GM21619 (cell line): ENCODE measurements around the gene ZNF385B.
"Not testable (repeated sequence)": the region's sequence is repeated elsewhere in the genome, so short reads cannot be mapped to it uniquely, and the experiment has no call there.

Experiments used
- ATAC-seq: cut with Tn5 transposase; IDR thresholded peaks from one replicate; pipeline ENCODE4 v1.9.1; 2021; ENCODE audit not compliant: unreplicated experiment

Gene ZNF385B

DNA sequence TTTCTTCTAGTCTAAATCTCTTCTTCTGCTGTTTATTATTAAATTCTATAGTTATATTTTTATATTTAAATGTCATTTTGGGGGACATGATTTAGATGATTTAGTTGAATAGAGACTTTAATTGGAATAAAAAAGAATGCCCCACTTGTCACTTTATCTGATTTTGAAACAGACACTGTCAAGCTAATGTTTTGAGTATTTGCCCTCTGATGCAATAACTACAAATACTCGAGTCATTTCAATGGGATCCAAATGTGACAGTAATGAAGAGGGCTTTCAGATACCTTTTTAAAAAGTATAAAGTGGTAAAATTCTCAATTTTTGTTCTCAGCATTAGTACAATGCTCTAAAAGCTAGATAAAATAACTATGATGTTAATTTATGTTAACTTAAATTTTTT lies 339.5 kb downstream of the ZNF385B start:
- ATAC-seq, result no peak

- no peak for ATAC-seq
Observed at GRCh38 chr2:179518830-179519229, 342.6 kb downstream of the ZNF385B start.

GRCh38 chr2:179513181-179513580 lies 348.2 kb downstream of the ZNF385B start:
- ATAC-seq, result no peak

DNA sequence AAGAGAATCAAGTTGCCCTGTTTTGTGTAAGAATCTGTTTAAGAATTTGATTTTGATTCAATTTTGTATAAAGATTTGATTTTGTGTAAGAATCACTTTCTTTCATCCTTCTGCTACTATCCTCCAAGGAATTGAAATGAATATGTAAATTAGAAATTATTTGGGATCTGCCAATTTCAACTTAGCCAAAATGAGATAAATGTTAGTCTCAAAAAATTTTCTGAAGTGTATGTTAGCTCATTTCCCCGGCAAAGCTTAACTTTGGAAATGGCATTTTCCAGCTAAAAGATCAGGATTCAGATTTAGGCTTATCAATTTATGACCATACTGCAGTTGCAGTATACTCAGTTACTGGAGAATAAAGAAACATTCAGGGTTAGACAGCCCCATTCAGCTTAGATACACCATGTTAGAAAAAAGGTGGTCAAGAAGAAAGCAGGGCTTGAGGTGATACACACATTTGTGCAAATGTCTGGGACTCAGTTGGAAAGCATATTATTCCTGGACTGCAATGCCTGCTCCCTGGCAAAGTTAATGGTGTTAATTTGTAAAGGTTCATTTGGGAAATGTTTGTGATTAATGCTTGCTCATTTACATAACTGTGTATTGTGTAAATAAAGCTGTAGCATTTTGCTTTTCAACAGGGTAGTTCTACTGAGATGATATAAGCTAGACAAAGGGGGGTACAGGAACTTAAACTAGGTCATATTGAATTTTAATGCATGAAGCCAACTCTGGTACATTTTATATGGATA lies 349.0 kb downstream of the ZNF385B start:
- no peak for ATAC-seq

DNA sequence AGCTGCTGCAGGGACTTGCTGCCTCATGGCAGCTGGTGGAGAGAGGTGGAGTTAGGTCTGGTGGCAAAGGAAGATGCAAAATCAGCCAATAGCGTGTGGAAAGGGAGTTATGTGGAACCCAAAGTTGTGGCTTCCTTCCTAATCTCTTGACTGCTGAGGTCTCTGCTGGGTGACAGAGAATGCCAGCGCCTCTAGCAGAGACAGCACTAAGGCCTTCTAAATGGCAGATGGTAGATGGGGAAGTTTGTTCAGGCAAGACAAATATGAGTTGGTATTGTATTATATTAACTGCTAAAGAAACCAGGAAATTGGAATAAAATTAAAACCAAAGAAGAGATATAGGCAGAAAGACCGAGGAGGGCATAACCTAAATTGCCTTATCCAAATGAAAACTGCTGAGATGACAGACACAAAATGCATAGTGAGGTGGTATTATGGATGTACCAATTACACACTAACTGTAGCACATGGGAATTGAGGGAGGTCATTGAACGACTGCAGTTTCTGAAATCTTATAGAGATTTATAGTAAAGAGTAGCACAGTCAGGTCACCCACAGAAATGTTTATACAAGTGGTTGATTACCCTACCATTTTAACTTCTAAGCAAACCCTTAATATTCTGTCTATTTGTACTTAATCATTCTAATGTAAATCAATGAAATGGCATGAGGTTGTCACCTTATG lies 350.2 kb downstream of the ZNF385B start:
- ATAC-seq, result no peak

- ATAC-seq, result no peak
Observed at GRCh38 chr2:179495315-179495714, 366.1 kb downstream of the ZNF385B start.

- ATAC-seq, result no peak
Observed at GRCh38 chr2:179488563-179488962, 372.8 kb downstream of the ZNF385B start.

- no peak for ATAC-seq
Observed at GRCh38 chr2:179487010-179487731, 374.2 kb downstream of the ZNF385B start.

DNA sequence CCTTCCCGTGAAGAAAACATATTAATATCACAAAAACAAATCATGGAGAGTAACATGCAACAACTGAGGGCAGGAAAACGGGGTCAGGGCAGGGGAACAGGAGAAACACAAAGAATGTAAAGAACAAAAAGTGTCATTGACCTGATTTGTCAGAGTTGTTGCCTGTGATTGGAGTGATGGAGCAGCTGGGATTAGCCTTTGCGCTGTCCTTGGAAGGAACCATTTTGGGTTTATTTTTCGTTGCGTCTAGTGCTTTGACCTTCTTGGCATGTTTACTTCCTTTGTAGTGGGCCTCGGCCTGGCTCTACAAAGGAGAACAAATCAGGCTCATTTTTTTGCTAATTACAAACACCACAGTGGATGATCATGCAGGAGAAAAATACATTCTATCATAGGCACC lies 378.3 kb downstream of the ZNF385B start:
- no peak for ATAC-seq

- no peak for ATAC-seq
Observed at GRCh38 chr2:179479947-179480346, 381.5 kb downstream of the ZNF385B start.

- ATAC-seq, result no peak
Observed at GRCh38 chr2:179478771-179479170, 382.6 kb downstream of the ZNF385B start.

- no peak for ATAC-seq
Observed at GRCh38 chr2:179470992-179471391, 390.4 kb downstream of the ZNF385B start.

- ATAC-seq, result no peak
Observed at GRCh38 chr2:179470089-179470488, 391.3 kb downstream of the ZNF385B start.

DNA sequence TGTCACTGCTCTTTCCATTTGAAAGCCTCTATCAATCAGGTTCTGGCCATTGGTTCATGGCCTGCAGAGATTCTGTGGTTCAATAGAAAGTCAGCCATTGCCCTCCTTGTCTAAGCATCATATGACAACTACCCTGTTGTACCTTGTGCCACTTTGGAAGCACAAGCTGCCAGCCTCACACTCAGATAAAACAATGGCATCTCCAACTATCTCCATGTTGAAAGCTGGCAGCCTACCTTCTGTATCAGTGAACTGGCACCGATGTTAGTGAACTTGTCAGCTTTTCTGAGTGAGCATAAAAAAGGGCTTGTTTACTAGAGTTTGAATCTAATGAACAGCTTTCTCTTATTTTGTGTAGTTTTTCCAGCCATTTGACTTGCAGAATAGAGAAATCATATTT lies 393.5 kb downstream of the ZNF385B start:
- no peak for ATAC-seq

DNA sequence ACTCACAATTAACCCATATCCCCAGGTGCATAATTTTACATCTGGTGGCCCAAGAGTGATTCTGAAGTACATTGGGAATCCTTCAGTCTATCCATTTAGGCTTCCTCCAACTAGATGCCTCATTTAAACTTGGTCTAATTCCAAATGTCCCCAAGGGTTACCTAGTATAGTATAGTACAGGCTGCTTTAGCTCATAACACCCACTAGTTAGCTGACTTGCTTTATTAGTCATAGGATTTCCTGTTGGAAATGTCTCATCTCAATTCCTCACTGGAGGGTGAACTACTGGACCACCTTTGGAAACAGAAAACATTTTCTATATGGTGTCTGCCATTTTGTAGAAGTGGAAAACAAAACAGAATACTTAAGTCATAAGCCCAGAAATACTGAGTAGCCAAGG lies 394.3 kb downstream of the ZNF385B start:
- no peak for ATAC-seq

DNA sequence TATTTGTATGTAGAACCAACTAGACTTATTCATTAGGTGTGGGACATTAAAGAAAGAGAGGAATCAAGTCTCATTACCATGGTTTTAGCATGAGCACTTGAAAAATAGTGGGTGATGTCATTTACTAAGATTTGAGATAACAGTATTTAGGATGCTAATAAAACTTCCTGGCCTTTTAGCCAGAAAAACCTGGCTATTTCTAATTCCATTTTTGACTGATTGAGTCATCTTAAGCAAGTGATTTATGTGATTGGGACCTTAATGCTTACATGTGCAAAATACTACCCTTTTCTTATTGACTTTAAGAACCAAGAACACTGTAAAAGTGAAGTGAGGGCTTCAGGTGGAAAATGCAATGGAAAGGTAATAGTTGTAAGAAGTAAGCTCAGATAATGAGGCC lies 400.0 kb downstream of the ZNF385B start:
- no peak for ATAC-seq

DNA sequence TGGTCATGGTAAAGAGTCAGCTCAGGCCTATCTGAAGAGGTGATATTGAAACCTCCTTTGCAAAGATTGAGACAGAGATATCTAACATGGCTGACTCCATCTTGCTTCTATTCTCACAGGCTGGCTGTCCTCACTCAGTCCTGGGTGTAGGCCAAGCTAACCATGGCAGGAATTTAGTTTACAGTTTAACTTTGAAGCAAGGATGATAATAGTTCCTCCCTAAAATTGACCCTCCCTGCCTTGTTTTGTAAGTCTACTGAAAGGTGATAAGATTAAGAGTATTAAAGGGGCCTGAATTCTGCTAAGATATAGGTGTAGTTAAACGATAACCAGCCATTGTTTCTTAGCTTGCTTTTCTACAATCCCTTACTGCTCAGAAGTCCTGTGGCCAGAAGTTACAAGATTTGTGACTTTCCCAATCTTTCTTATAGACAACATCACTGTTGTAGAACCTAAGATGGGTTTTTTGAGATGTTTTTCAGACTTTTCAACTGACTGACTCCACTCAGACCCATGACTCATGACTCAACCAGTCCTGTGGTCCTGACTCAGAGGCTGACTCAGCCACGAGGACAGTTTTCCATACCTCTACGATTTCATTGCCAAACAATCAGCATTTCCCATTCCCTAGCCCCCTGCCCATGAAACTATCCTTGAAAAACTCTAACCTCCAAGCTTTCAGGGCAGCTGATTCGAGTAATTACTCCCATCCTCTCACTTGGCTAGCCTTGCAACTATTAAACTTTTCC lies 401.1 kb downstream of the ZNF385B start:
- no peak for ATAC-seq

GRCh38 chr2:179458113-179458512 lies 403.3 kb downstream of the ZNF385B start:
- not testable (repeated sequence) for ATAC-seq

GRCh38 chr2:179455824-179456223 lies 405.6 kb downstream of the ZNF385B start:
- no peak for ATAC-seq

GRCh38 chr2:179455172-179455524 lies 406.3 kb downstream of the ZNF385B start:
- no peak for ATAC-seq

DNA sequence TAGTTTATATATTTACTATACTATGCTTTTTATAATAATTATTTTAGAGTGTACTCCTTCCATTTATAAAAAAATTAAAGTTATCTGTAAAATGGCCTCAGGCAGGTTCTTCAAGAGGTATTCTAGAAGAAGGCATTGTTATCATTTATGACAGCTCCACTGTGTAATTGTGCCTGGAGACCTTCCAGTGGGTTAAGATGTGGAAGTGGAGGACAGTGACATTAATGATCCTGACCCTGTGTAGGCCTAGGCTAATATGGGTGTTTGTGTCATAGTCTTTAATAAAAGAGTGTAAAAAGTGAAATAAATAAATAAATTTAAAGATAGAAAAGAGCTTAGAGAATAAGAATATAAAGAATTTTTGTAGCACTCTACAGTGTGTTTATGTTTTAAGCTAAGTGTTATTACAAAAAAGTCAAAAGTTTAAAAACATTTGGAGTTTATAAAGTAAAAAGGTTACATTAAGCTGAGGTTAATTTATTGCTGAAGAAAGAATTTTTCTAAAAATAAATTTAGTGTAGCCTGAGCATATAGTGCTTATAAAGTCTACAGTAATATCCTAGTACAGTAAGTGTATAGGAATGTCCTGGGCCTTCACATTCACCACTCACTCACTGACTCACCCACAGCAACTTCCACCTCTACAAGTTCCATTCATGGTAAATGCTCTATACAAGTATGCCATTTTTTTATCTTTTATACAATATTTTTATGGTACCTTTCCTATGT lies 406.8 kb downstream of the ZNF385B start:
- ATAC-seq, result no peak
